ENCODE measurements around the gene KIR3DL3. TPM values are rescaled to one million over a fixed set of nuclear protein-coding genes. Genes with fewer than 3 reads are reported as not detected.
"Not testable (repeated sequence)": the region's sequence is repeated elsewhere in the genome, so short reads cannot be mapped to it uniquely, and the experiment has no call there.

Gene KIR3DL3
- total and polyA plus RNA-seq, 2 donors from 2014 or later: not detected

GRCh38 chr19:54692298-54692615, 32.0 kb upstream of the KIR3DL3 start:
- DNase-seq: no peak
- H3K4me3 ChIP-seq (ENCODE audit: low read length in 3 of 3): no peak overlapping the region
- H3K36me3 ChIP-seq (ENCODE audit: control insufficient read depth in 2 of 3, insufficient read depth in 3 of 3, low read length in 3 of 3): no peaks in the 10 kb centered on the region
- no peak overlapping the region for H3K27ac ChIP-seq (ENCODE audit: low read depth in 2 of 2, low read length in 2 of 2)
- no peaks in the 10 kb centered on the region for H3K27me3 ChIP-seq (ENCODE audit: control insufficient read depth, insufficient read depth, low read length)
- no peak overlapping the region for H3K9ac ChIP-seq (ENCODE audit: low read length in 3 of 3)
- TF ChIP-seq, protein P1, sequence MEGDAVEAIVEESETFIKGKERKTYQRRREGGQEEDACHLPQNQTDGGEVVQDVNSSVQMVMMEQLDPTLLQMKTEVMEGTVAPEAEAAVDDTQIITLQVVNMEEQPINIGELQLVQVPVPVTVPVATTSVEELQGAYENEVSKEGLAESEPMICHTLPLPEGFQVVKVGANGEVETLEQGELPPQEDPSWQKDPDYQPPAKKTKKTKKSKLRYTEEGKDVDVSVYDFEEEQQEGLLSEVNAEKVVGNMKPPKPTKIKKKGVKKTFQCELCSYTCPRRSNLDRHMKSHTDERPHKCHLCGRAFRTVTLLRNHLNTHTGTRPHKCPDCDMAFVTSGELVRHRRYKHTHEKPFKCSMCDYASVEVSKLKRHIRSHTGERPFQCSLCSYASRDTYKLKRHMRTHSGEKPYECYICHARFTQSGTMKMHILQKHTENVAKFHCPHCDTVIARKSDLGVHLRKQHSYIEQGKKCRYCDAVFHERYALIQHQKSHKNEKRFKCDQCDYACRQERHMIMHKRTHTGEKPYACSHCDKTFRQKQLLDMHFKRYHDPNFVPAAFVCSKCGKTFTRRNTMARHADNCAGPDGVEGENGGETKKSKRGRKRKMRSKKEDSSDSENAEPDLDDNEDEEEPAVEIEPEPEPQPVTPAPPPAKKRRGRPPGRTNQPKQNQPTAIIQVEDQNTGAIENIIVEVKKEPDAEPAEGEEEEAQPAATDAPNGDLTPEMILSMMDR (IDR thresholded peaks at IDR 0.05; ENCODE audit: borderline replicate concordance, extremely low read depth, insufficient read depth): no peak
- H3K4me1 ChIP-seq (ENCODE audit: control insufficient read depth in 2 of 3, insufficient read depth in 2 of 3, low read depth in 1 of 3, low read length in 3 of 3): no peaks in the 10 kb centered on the region
- intact Hi-C loops (cut with DNase I): no loop called here
- H3K9me3 ChIP-seq (ENCODE audit: control insufficient read depth in 2 of 3, insufficient read depth in 1 of 3, low read length in 3 of 3): no peaks in the 10 kb centered on the region
- FAIRE-seq: no peak

GRCh38 chr19:54694648-54695047, 29.6 kb upstream of the KIR3DL3 start:
- no peaks in the 10 kb centered on the region for H3K27me3 ChIP-seq (ENCODE audit: control insufficient read depth, insufficient read depth, low read length)
- intact Hi-C loops (cut with DNase I): no loop called here
- no peaks in the 10 kb centered on the region for H3K9me3 ChIP-seq (ENCODE audit: control insufficient read depth in 2 of 3, insufficient read depth in 1 of 3, low read length in 3 of 3)
- H3K36me3 ChIP-seq (ENCODE audit: control insufficient read depth in 2 of 3, insufficient read depth in 3 of 3, low read length in 3 of 3): no peaks in the 10 kb centered on the region
- H3K4me1 ChIP-seq (ENCODE audit: control insufficient read depth in 2 of 3, insufficient read depth in 2 of 3, low read depth in 1 of 3, low read length in 3 of 3): no peaks in the 10 kb centered on the region
- no peak overlapping the region for H3K4me3 ChIP-seq (ENCODE audit: low read length in 3 of 3)
- DNase-seq: no peak
- H3K27ac ChIP-seq (ENCODE audit: low read depth in 2 of 2, low read length in 2 of 2): no peak overlapping the region
- TF ChIP-seq, protein P1 (IDR thresholded peaks at IDR 0.05; ENCODE audit: borderline replicate concordance, extremely low read depth, insufficient read depth): no peak
- H3K9ac ChIP-seq (ENCODE audit: low read length in 3 of 3): no peak overlapping the region
- no peak for FAIRE-seq

GRCh38 chr19:54696117-54696548, 28.1 kb upstream of the KIR3DL3 start:
- H3K9ac ChIP-seq (ENCODE audit: low read length in 3 of 3): no peak overlapping the region
- no peaks in the 10 kb centered on the region for H3K36me3 ChIP-seq (ENCODE audit: control insufficient read depth in 2 of 3, insufficient read depth in 3 of 3, low read length in 3 of 3)
- no peak for FAIRE-seq
- H3K4me3 ChIP-seq (ENCODE audit: low read length in 3 of 3): no peak overlapping the region
- DNase-seq: no peak
- H3K9me3 ChIP-seq (ENCODE audit: control insufficient read depth in 2 of 3, insufficient read depth in 1 of 3, low read length in 3 of 3): no peaks in the 10 kb centered on the region
- TF ChIP-seq, protein P1 (IDR thresholded peaks at IDR 0.05; ENCODE audit: borderline replicate concordance, extremely low read depth, insufficient read depth): no peak
- no peaks in the 10 kb centered on the region for H3K27me3 ChIP-seq (ENCODE audit: control insufficient read depth, insufficient read depth, low read length)
- H3K4me1 ChIP-seq (ENCODE audit: control insufficient read depth in 2 of 3, insufficient read depth in 2 of 3, low read depth in 1 of 3, low read length in 3 of 3): no peaks in the 10 kb centered on the region
- intact Hi-C loops (cut with DNase I): no loop called here
- no peak overlapping the region for H3K27ac ChIP-seq (ENCODE audit: low read depth in 2 of 2, low read length in 2 of 2)

DNA sequence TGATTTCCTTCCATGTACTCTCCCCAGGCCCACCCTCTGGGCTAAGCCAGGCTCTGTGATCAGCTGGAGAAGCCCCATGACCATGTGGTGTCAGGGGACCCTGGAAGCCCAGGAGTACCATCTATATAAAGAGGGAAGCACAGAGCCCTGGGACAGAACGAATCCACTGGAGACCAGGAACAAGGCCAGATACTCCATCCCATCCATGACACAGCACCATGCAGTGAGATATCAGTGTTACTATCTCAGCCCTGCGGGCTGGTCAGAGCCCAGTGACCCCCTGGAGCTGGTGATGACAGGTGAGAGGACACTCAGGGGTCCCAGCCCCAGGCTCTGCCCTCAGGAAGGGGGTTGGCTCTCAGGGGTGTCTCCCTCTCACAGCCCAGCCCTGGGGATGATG, 27.5 kb upstream of the KIR3DL3 start:
- no peak overlapping the region for H3K27ac ChIP-seq (ENCODE audit: low read depth in 2 of 2, low read length in 2 of 2)
- H3K27me3 ChIP-seq (ENCODE audit: control insufficient read depth, insufficient read depth, low read length): no peaks in the 10 kb centered on the region
- H3K4me3 ChIP-seq (ENCODE audit: low read length in 3 of 3): no peak overlapping the region
- intact Hi-C loops (cut with DNase I): no loop called here
- no peaks in the 10 kb centered on the region for H3K36me3 ChIP-seq (ENCODE audit: control insufficient read depth in 2 of 3, insufficient read depth in 3 of 3, low read length in 3 of 3)
- H3K9me3 ChIP-seq (ENCODE audit: control insufficient read depth in 2 of 3, insufficient read depth in 1 of 3, low read length in 3 of 3): no peaks in the 10 kb centered on the region
- TF ChIP-seq, protein P1 (IDR thresholded peaks at IDR 0.05; ENCODE audit: borderline replicate concordance, extremely low read depth, insufficient read depth): no peak
- no peak for FAIRE-seq
- H3K9ac ChIP-seq (ENCODE audit: low read length in 3 of 3): no peak overlapping the region
- no peak for DNase-seq
- no peaks in the 10 kb centered on the region for H3K4me1 ChIP-seq (ENCODE audit: control insufficient read depth in 2 of 3, insufficient read depth in 2 of 3, low read depth in 1 of 3, low read length in 3 of 3)

DNA sequence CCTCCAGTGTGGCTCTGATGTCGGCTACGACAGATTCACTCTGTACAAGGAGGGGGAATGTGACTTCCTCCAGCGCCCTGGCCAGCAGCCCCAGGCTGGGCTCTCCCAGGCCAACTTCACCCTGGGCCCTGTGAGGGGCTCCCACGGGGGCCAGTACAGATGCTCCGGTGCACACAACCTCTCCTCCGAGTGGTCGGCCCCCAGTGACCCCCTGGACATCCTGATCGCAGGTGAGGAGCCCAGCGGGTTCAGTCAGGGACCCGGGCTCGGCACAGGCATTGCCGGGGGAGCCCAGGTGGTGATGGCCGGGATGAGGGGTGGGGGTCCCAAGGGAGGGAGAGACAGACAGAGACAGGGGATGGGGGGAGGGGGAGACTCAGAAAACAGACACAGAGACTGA, 26.5 kb upstream of the KIR3DL3 start:
- H3K9ac ChIP-seq (ENCODE audit: low read length in 3 of 3); H3K36me3 ChIP-seq (ENCODE audit: control insufficient read depth in 2 of 3, insufficient read depth in 3 of 3, low read length in 3 of 3); H3K4me1 ChIP-seq (ENCODE audit: control insufficient read depth in 2 of 3, insufficient read depth in 2 of 3, low read depth in 1 of 3, low read length in 3 of 3); intact Hi-C loops (cut with DNase I); H3K27me3 ChIP-seq (ENCODE audit: control insufficient read depth, insufficient read depth, low read length); DNase-seq; H3K4me3 ChIP-seq (ENCODE audit: low read length in 3 of 3); H3K9me3 ChIP-seq (ENCODE audit: control insufficient read depth in 2 of 3, insufficient read depth in 1 of 3, low read length in 3 of 3); H3K27ac ChIP-seq (ENCODE audit: low read depth in 2 of 2, low read length in 2 of 2); FAIRE-seq: not testable (repeated sequence)

All from kidney (tissue), 14 donors.